Spleen (tissue), 11 donors: Measurements from ENCODE around the gene DUSP8. TPM values are rescaled to one million over a fixed set of nuclear protein-coding genes. Genes with fewer than 3 reads are reported as not detected.
"Not testable (repeated sequence)": the region's sequence is repeated elsewhere in the genome, so short reads cannot be mapped to it uniquely, and the experiment has no call there.

Experiments
- DNase-seq: peaks from one replicate; pipeline ENCODE4 v3.0.0-alpha.2; 2020
- H3K27ac ChIP-seq, 8 donors: fragments of 200-600 bp; sonication (generic) in 7 of 8; 1 replicate in 4 of 8; 2 replicates in 4 of 8; pipeline versions ENCODE4 v1.5.0 to v1.8.0; 2016 to 2021; ENCODE audit warnings: inconsistent platforms in 4 of 8, mild to moderate bottlenecking in 4 of 8, moderate library complexity in 1 of 8
- H3K27me3 ChIP-seq, 7 donors: fragments of 200-600 bp; sonication (generic) in 6 of 7; replicated peaks in 1 of 7; 1 replicate in 4 of 7; 2 replicates in 3 of 7; pipeline versions ENCODE4 v1.5.0 to v1.8.0; 2016 to 2021; ENCODE audit warnings: inconsistent platforms in 3 of 7, mild to moderate bottlenecking in 1 of 7
- H3K36me3 ChIP-seq, 6 donors: fragments of 200-600 bp; sonication (generic) in 5 of 6; 1 replicate in 4 of 6; 2 replicates in 2 of 6; pipeline versions ENCODE4 v1.5.0 to v1.8.0; 2016 to 2021; ENCODE audit warnings: inconsistent platforms in 2 of 6
- H3K4me1 ChIP-seq, 6 donors: fragments of 200-600 bp; sonication (generic) in 5 of 6; 1 replicate in 3 of 6; 2 replicates in 3 of 6; pipeline versions ENCODE4 v1.5.0 to v1.8.0; 2016 to 2021; ENCODE audit warnings: inconsistent platforms in 3 of 6
- H3K4me3 ChIP-seq, 8 donors: fragments of 200-600 bp; sonication (generic) in 7 of 8; 1 replicate in 4 of 8; 2 replicates in 4 of 8; pipeline versions ENCODE4 v1.5.0 to v1.8.0; 2016 to 2021; ENCODE audit warnings: inconsistent platforms in 4 of 8, mild to moderate bottlenecking in 4 of 8, moderate library complexity in 2 of 8
- H3K9me3 ChIP-seq, 8 donors: fragments of 200-600 bp; sonication (generic) in 7 of 8; 1 replicate in 4 of 8; 2 replicates in 4 of 8; pipeline versions ENCODE4 v1.5.0 to v1.8.0; 2016 to 2021; ENCODE audit warnings: inconsistent platforms in 4 of 8
- CTCF ChIP-seq, 11 experiments: fragments of 200-600 bp in 7 of 11; fragments of 450-650 bp in 4 of 11; sonication (generic) in 4 of 11; IDR thresholded peaks in 8 of 11; conservative IDR thresholded peaks in 3 of 11; 1 replicate in 7 of 11; 2 replicates in 4 of 11; pipeline versions ENCODE4 v1.4.0 to v1.8.0; 2016 to 2021; ENCODE audit warnings: antibody characterized with exemption in 11 of 11, inconsistent platforms in 4 of 11, mild to moderate bottlenecking in 1 of 11
- POLR2A ChIP-seq, 3 donors: fragments of 450-650 bp; IDR thresholded peaks; one replicate each; pipeline ENCODE4 v1.5.1; 2017; ENCODE audit warnings: antibody characterized with exemption in 3 of 3, mild to moderate bottlenecking in 1 of 3
- POLR2AphosphoS5 ChIP-seq, 3 donors: sonication (generic); formaldehyde crosslinking; IDR thresholded peaks; one replicate each; pipeline ENCODE4 v1.5.1; 2017; ENCODE audit warnings: antibody characterized with exemption in 3 of 3
- WGBS, 5 donors: extraction: QIAGEN DNeasy Blood & Tissue Kit in 3 of 5; methylation state at CpG; one replicate each; pipeline versions ENCODE4 v1.1.5 to v1.1.7; 2013 to 2018; 5-methylcytosine and 5-hydroxymethylcytosine counted together
- intact Hi-C: fragments of 100-400 bp; cut with DNase I; formaldehyde crosslinking; loops from one replicate; pipeline ENCODE4 v1.15.0; 2023; ENCODE audit warnings: low total_unique reads
- polyA plus RNA-seq, 3 donors: library from polyadenylated mRNA; stranded (reverse); fragments of 200-250 nt; gene quantifications; one replicate each; pipeline ENCODE4 v1.2.1, GENCODE V29; 2013
- total RNA-seq, 7 donors: library from RNA; depleted of rRNA in 3 of 7; stranded (reverse); fragments of >200 nt in 3 of 7; fragmentation: NEBNext Ultra II Directional in 4 of 7; extraction: Animal tissue kit (Norgen Biotek cat#: 25700) in 4 of 7; gene quantifications; one replicate each; pipeline versions ENCODE4 v1.1.0 to v1.2.1, GENCODE V29; 2016 to 2021
- donor health status: healthy with polysubstance abuse.
- donor health status: DM: no; HTN: no; CAD: no; lungs with moderate emphysema.
- donor health status: DM: no; HTN: no; CAD: no.
- donor health status: Bipolar disorder and iron deficiency.
- donor health status: healthy.
- donor health status: DM: no; HTN: no; CAD: no.
- donor health status: DM: yes; HTN: yes; CAD: no.

The DUSP8 gene
- total and polyA plus RNA-seq, 10 donors, result 0.38 to 18.4 (median 2.6) TPM

- peak; percentile 76 for DNase-seq
- H3K27me3 ChIP-seq, result peaks cover 0 to 55% (median 0%) of the 10 kb centered on the region in 7 donors
- intact Hi-C loops, H3K9me3 ChIP-seq, H3K4me1 ChIP-seq, H3K36me3 ChIP-seq: not testable (repeated sequence)
- peak overlapping the region in 3 of 8 donors; percentile 39 to 48 (median 48) for H3K27ac ChIP-seq
- peak in 2 of 3 donors; percentile 43 to 49 for TF ChIP-seq POLR2AphosphoS5 (IDR thresholded peaks at IDR 0.05)
- WGBS, 5 donors, result 57 to 74% (median 69%) methylated on average over 11 to 13 of the region's 13 CpGs
- H3K4me3 ChIP-seq, result peak overlapping the region in 1 of 8 donors; percentile 11
These were observed 33.9 kb upstream of the DUSP8 start for GRCh38 chr11:1605923-1606322.

GRCh38 chr11:1604711-1605110, 32.6 kb upstream of the DUSP8 start:
- H3K27me3 ChIP-seq, result peaks cover 0 to 60% (median 0%) of the 10 kb centered on the region in 7 donors
- DNase-seq, result peak; percentile 32
- 84 to 92% (median 88%) methylated on average over 3 to 7 of the region's 7 CpGs for WGBS, 5 donors
- no peak overlapping the region for H3K4me3 ChIP-seq
- H3K9me3 ChIP-seq, result no peaks in the 10 kb centered on the region
- intact Hi-C loops, result no loop called here
- H3K4me1 ChIP-seq, result no peaks in the 10 kb centered on the region
- no peaks in the 10 kb centered on the region for H3K36me3 ChIP-seq
- no peak overlapping the region for H3K27ac ChIP-seq
- no peak for TF ChIP-seq POLR2AphosphoS5 (IDR thresholded peaks at IDR 0.05)
- no peak for TF ChIP-seq POLR2A (IDR thresholded peaks at IDR 0.05)
- no peak for TF ChIP-seq CTCF (IDR thresholded peaks at IDR 0.05 in 8 of 11, conservative IDR thresholded peaks at IDR 0.05 in 3 of 11)

- Histone ChIP-seq H3K4me1 (no peaks in the 10 kb centered on the region), H3K36me3 (no peaks in the 10 kb centered on the region), H3K27me3 (peaks cover 0 to 64% (median 0%) of the 10 kb centered on the region in 7 donors), H3K4me3 (no peak overlapping the region), H3K27ac (no peak overlapping the region), H3K9me3 (no peaks in the 10 kb centered on the region)
- WGBS, 5 donors, result 92 to 97% (median 93%) methylated on average over 6 to 11 of the region's 11 CpGs
- intact Hi-C loops, result no loop called here
- TF ChIP-seq POLR2AphosphoS5 (IDR thresholded peaks at IDR 0.05) (no peak), CTCF (IDR thresholded peaks at IDR 0.05 in 8 of 11, conservative IDR thresholded peaks at IDR 0.05 in 3 of 11) (no peak), POLR2A (IDR thresholded peaks at IDR 0.05) (no peak)
- DNase-seq, result peak; percentile 68
These were observed 32.1 kb upstream of the DUSP8 start for GRCh38 chr11:1604181-1604580.

- Histone ChIP-seq H3K4me1 (no peaks in the 10 kb centered on the region), H3K27ac (no peak overlapping the region), H3K4me3 (no peak overlapping the region), H3K27me3 (peaks cover 0 to 63% (median 0%) of the 10 kb centered on the region in 7 donors), H3K36me3 (no peaks in the 10 kb centered on the region), H3K9me3 (no peaks in the 10 kb centered on the region)
- TF ChIP-seq CTCF (IDR thresholded peaks at IDR 0.05 in 8 of 11, conservative IDR thresholded peaks at IDR 0.05 in 3 of 11) (no peak), POLR2AphosphoS5 (IDR thresholded peaks at IDR 0.05) (no peak), POLR2A (IDR thresholded peaks at IDR 0.05) (no peak)
- intact Hi-C loops, result no loop called here
- DNase-seq, result no peak
- WGBS, 5 donors, result 64 to 95% (median 86%) methylated on average over 1 of the region's 1 CpG
These were observed 31.6 kb upstream of the DUSP8 start for GRCh38 chr11:1603629-1604028.

GRCh38 chr11:1601663-1602062, 29.6 kb upstream of the DUSP8 start:
- H3K27ac ChIP-seq, DNase-seq, intact Hi-C loops, H3K36me3 ChIP-seq, H3K4me1 ChIP-seq, H3K4me3 ChIP-seq, H3K9me3 ChIP-seq: not testable (repeated sequence)
- peaks cover 0 to 65% (median 0%) of the 10 kb centered on the region in 7 donors for H3K27me3 ChIP-seq
- WGBS, 5 donors, result 59 to 76% (median 70%) methylated on average over 3 of the region's 3 CpGs
